ENCODE measurements around the gene ADD3.

ADD3 gene

DNA sequence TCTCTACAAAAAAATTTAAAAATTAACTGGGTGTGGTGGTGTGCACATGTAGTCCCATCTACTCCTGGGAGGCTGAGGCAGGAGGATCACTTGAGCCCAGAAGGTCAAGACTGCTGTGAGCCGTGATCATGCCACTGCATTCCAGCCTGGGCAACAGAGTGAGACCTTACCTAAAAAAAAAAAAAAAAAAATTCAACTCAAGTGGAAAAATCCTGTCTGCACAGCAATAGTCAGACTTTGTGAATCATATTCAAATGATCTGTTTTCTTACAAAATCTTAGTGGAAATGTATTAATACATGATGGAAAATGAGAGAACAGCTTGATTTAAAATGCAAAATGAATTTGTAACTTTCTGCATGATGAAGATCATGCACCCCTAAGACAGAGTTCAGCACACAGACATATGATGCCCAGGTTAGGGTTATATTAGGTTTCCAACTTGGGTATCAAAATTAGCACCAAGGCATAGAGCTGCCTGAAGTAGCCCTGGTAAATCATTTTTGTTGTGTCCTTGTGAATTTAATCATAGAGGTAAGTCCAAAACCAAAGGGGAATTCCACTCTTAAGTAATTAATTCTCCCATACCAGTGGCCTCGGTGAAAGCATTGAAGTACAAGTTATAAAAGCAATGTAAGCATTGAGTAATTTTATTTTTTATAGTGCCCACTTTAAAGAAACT lies 93.8 kb downstream of the ADD3 start:
- H3K4me3 ChIP-seq (ENCODE audit: low read depth, low read length): no peak overlapping the region
- H3K9me3 ChIP-seq (ENCODE audit: severe bottlenecking): no peaks in the 10 kb centered on the region
- H3K36me3 ChIP-seq: peaks cover 29% of the 10 kb centered on the region
- no peaks in the 10 kb centered on the region for H3K27me3 ChIP-seq (ENCODE audit: insufficient read depth, low read depth, severe bottlenecking)
- H3K27ac ChIP-seq: no peak overlapping the region
- DNase-seq: no peak
- TF ChIP-seq, protein P1, sequence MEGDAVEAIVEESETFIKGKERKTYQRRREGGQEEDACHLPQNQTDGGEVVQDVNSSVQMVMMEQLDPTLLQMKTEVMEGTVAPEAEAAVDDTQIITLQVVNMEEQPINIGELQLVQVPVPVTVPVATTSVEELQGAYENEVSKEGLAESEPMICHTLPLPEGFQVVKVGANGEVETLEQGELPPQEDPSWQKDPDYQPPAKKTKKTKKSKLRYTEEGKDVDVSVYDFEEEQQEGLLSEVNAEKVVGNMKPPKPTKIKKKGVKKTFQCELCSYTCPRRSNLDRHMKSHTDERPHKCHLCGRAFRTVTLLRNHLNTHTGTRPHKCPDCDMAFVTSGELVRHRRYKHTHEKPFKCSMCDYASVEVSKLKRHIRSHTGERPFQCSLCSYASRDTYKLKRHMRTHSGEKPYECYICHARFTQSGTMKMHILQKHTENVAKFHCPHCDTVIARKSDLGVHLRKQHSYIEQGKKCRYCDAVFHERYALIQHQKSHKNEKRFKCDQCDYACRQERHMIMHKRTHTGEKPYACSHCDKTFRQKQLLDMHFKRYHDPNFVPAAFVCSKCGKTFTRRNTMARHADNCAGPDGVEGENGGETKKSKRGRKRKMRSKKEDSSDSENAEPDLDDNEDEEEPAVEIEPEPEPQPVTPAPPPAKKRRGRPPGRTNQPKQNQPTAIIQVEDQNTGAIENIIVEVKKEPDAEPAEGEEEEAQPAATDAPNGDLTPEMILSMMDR (IDR thresholded peaks at IDR 0.05; ENCODE audit: low read depth, low read length): no peak

DNA sequence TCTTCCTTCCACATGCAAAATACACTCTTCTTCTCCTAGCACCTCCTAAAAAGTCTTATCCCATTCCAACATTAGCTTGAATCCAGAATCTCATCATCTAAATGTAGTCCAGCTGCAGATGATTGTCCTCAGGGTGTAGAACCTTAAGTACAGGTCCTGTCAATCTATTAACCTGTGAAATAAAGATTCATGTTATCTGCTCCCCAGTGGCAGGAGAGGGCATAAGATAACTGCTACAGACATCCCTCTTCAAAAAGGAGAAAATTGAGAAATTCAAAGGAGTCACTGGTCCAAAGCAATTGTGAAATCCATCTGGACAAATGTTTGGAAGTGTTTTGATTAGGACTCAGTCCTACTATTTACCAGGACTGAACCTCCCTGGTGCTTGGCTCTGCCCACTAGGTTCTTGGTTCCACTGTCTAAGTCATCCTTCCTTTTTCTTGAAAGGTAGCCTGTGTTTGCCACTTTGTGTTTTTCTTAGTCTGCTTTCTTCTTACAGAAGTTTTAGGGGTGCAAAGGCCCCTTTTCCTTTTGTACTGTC lies 96.2 kb downstream of the ADD3 start:
- peaks cover 29% of the 10 kb centered on the region for H3K36me3 ChIP-seq
- H3K27ac ChIP-seq: no peak overlapping the region
- no peak overlapping the region for H3K4me3 ChIP-seq (ENCODE audit: low read depth, low read length)
- TF ChIP-seq, protein P1 (IDR thresholded peaks at IDR 0.05; ENCODE audit: low read depth, low read length): no peak
- DNase-seq: no peak
- no peaks in the 10 kb centered on the region for H3K9me3 ChIP-seq (ENCODE audit: severe bottlenecking)
- no peaks in the 10 kb centered on the region for H3K27me3 ChIP-seq (ENCODE audit: insufficient read depth, low read depth, severe bottlenecking)

DNA sequence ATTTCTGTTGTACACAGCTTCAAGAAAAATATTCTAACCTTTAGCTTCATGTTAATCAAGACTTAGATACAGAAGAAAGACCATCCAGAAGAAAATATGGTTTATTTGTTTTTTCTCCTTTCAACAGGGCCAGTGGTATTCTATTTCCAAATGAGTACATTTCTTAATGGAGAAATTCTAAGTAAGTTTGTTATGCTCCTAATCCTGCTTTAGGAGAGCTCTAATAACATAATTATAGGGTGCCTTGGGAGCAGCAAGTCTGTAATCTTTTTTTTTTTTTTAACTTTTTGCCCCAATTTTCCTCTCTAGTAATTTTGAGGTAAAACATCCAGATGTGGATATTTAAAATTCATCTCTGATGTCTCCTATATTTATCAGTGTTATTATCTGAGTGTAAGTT lies 98.1 kb downstream of the ADD3 start:
- peak overlapping the region; percentile 37; the same call in 1 of the 2 replicates for H3K27ac ChIP-seq
- DNase-seq: no peak
- no peak overlapping the region for H3K4me3 ChIP-seq (ENCODE audit: low read depth, low read length)
- TF ChIP-seq, protein P1 (IDR thresholded peaks at IDR 0.05; ENCODE audit: low read depth, low read length): no peak
- H3K9me3 ChIP-seq (ENCODE audit: severe bottlenecking): no peaks in the 10 kb centered on the region
- H3K36me3 ChIP-seq: peaks cover 25% of the 10 kb centered on the region
- no peaks in the 10 kb centered on the region for H3K27me3 ChIP-seq (ENCODE audit: insufficient read depth, low read depth, severe bottlenecking)

DNA sequence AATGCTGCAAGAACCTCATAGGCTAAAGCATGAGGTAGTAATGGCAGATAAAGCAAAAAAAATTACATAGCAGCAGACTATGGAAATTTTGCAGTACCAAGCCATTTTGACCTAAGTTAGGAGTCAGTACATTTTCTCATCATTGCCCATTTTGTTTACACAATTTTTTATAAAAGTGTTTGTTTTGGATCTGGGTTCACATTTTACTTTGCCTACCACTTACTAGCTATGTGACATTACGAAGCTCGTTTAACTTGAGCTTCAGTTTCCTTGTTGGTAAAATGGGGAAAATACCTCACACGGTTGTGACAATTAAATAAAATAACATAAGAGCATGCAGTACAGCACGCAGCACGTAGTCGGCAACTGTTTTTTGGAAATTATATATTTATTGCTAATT lies 99.6 kb downstream of the ADD3 start:
- TF ChIP-seq, protein P1 (IDR thresholded peaks at IDR 0.05; ENCODE audit: low read depth, low read length): no peak
- Histone ChIP-seq H3K27ac (peak overlapping the region; percentile 36), H3K27me3 (ENCODE audit: insufficient read depth, low read depth, severe bottlenecking) (no peaks in the 10 kb centered on the region), H3K9me3 (ENCODE audit: severe bottlenecking) (no peaks in the 10 kb centered on the region), H3K4me3 (ENCODE audit: low read depth, low read length) (no peak overlapping the region), H3K36me3 (peaks cover 15% of the 10 kb centered on the region)
- DNase-seq: no peak

DNA sequence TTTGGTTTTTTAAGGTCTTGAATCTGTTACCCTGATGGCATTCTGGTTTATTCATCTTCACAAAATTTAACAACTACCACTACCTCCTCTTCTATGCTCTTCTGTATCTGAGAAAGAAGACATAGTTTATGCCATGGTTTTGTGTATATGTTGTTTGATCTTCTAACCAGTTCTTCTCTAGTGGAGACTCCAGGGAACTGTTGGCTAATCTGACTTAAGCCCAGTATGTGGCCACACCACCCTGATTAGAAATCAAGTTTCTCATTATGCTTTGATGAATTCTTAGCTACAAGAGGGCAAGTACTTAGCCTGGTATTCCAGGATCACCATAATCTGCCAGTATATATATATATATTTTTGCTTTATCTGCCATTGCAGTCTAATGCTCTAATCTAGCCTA lies 100.1 kb downstream of the ADD3 start:
- H3K4me3 ChIP-seq (ENCODE audit: low read depth, low read length): no peak overlapping the region
- peak; percentile 23 for DNase-seq
- peak overlapping the region; percentile 36 for H3K27ac ChIP-seq
- TF ChIP-seq, protein P1 (IDR thresholded peaks at IDR 0.05; ENCODE audit: low read depth, low read length): no peak
- peaks cover 18% of the 10 kb centered on the region for H3K36me3 ChIP-seq
- H3K27me3 ChIP-seq (ENCODE audit: insufficient read depth, low read depth, severe bottlenecking): no peaks in the 10 kb centered on the region
- no peaks in the 10 kb centered on the region for H3K9me3 ChIP-seq (ENCODE audit: severe bottlenecking)

DNA sequence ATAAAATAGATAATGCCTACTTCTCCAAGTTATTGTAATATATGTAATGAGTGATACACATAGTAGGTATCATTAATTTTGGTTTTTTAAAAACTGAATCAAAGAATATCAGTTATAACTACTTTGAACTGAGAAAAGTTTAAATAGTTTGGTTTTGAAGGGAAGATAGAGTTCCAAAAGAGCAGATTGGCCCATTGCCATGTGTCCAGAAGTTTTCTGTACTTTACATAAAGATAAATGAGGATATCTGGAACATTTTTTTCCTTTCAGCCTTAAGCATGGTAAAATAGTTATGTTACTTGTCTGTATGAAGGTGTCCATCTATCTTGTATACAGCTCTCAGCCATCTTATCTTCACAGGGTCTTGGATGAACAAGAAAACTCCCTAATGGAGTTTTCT lies 101.7 kb downstream of the ADD3 start:
- Histone ChIP-seq H3K9me3 (ENCODE audit: severe bottlenecking) (no peaks in the 10 kb centered on the region), H3K4me3 (ENCODE audit: low read depth, low read length) (no peak overlapping the region), H3K27ac (no peak overlapping the region), H3K27me3 (ENCODE audit: insufficient read depth, low read depth, severe bottlenecking) (no peaks in the 10 kb centered on the region), H3K36me3 (peaks cover 23% of the 10 kb centered on the region)
- DNase-seq: no peak
- TF ChIP-seq, protein P1 (IDR thresholded peaks at IDR 0.05; ENCODE audit: low read depth, low read length): no peak
